ENCODE data around the gene LTF. TPM values are rescaled to one million over a fixed set of nuclear protein-coding genes. Genes with fewer than 3 reads are reported as not detected.

Gene LTF
- total and polyA plus RNA-seq, 9 of the 15 experiments (the other 6 are each of a cell fraction or from before 2014, with no cell fraction given), result 0.07 TPM; not detected in 8

DNA sequence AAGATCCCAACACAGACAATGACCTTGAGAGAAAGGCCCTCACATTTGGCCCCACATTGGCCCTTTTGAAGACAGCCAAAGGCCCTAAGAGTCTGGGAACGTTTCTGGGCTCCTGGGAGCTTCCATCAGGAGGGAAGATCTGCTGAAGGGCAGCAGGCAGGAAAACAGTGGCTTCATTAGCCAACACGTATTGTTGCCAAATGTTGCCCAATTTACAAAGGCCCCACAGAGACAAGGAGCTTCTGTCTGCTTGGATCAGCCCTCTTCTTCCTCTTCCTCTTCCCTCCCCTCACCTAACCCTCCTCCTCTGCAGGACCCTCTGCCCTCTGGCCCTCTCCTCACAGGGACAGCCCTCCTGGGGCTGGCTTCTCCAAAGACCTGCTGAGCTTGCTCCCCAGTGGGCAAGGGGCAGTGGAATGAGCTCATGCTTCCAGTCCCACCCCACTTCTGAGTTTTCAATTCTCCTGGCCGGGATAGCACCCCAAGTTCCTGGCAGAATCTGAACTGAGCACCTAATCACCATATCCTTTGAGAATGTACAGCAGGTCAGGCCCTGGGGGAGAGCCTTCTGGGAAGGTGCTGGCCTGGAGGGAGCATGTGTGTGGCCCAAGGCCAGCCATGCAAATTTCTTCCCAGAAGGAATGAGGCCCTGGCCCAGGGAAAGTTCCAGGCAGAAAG, 5.1 kb upstream of the LTF start:
- ChIA-PET CTCF (ENCODE audit: low intra/inter-chr PET ratio) (no interaction called here), POLR2A (interaction anchor here (0.6 to 1.3 kb wide), 6 partner anchors 14 to 470 kb away, joined by 3 to 6 read pairs (median 4); no protein-coding TSS in a partner anchor)
- intact Hi-C loops (cut with micrococcal nuclease) (no loop called here), in situ Hi-C loops (cut with MboI) (no loop called here)
- H3K27me3 ChIP-seq (ENCODE audit: control insufficient read depth in 2 of 2, insufficient read depth in 2 of 2, low read length in 2 of 2), result peaks cover 6 to 72% of the 10 kb centered on the region in 2 experiments
- H3K4me2 ChIP-seq (ENCODE audit: insufficient read depth, low read length), result no peak overlapping the region
- peaks cover 0 to under 1% of the 10 kb centered on the region in 2 experiments; a peak in 1 of 5 replicates for H3K4me1 ChIP-seq (replicated peaks in 1 of 2; ENCODE audit: control insufficient read depth in 2 of 2, insufficient read depth in 2 of 2, low read length in 2 of 2)
- no peaks in the 10 kb centered on the region for H4K20me1 ChIP-seq (replicated peaks; ENCODE audit: control insufficient read depth, insufficient read depth, low read length)
- H3K27ac ChIP-seq (ENCODE audit: extremely low read depth, low read depth, low read length), result no peak overlapping the region
- no peaks in the 10 kb centered on the region for H3K79me2 ChIP-seq (ENCODE audit: control insufficient read depth, insufficient read depth, low read length)
- no TSS peak for BruUV-seq (replicated peaks)
- TF ChIP-seq ZZZ3 (IDR thresholded peaks at IDR 0.05), result no peak
- TF ChIP-seq NFE2L1 (tag; IDR thresholded peaks at IDR 0.05; ENCODE audit: borderline replicate concordance, low read depth), result no peak
- no peak for TF ChIP-seq CHD4 (IDR thresholded peaks at IDR 0.05; ENCODE audit: insufficient read depth, insufficient replicate concordance, low read depth, low read length, poor library complexity, severe bottlenecking)
- TF ChIP-seq FOSL1 (tag; conservative IDR thresholded peaks at IDR 0.05), result no peak
- no peak for TF ChIP-seq TAF9B (IDR thresholded peaks at IDR 0.05; ENCODE audit: partially characterized antibody)
- TF ChIP-seq ATF3 (IDR thresholded peaks at IDR 0.05), result no peak
- no peak for TF ChIP-seq ATF3 (CRISPR knock-in tag; conservative IDR thresholded peaks at IDR 0.05)
- TF ChIP-seq SAP30 (IDR thresholded peaks at IDR 0.05; ENCODE audit: borderline replicate concordance, insufficient read depth, low read depth, low read length, poor library complexity, severe bottlenecking), result no peak
- no peak for TF ChIP-seq MAFG (tag; conservative IDR thresholded peaks at IDR 0.05)
- TF ChIP-seq SNRNP70 (optimal IDR thresholded peaks at IDR 0.05; ENCODE audit: low read depth, low read length), result no peak
- TF ChIP-seq ZNF134 (CRISPR knock-in tag; conservative IDR thresholded peaks at IDR 0.05), result no peak
- TF ChIP-seq MTA3 (IDR thresholded peaks at IDR 0.05; ENCODE audit: borderline replicate concordance), result no peak
- H3K9me1 ChIP-seq (ENCODE audit: control insufficient read depth, insufficient read depth, low read length), result no peaks in the 10 kb centered on the region
- no peaks in the 10 kb centered on the region for H3K9me3 ChIP-seq (replicated peaks; ENCODE audit: control insufficient read depth, insufficient read depth, low read depth, low read length)
- no peak overlapping the region for H3K4me3 ChIP-seq
- no peak overlapping the region for H2AFZ ChIP-seq (ENCODE audit: low read depth, low read length)
- DNase-seq (ENCODE audit: extremely low read depth in 1 of 4, low spot score in 3 of 4), result no peak
- WGBS (ENCODE audit: insufficient coverage, low coverage, missing lambda C conversion rate), result 0% methylated on average over 3 of the region's 3 CpGs
- no peak overlapping the region; a peak in 1 of 4 replicates for H3K9ac ChIP-seq (ENCODE audit: insufficient read depth in 1 of 2, low read depth in 2 of 2, low read length in 2 of 2)
- no peak for FAIRE-seq
- no peaks in the 10 kb centered on the region for H3K36me3 ChIP-seq (ENCODE audit: control insufficient read depth, insufficient read depth, low read length)
- no peak for ATAC-seq

All from K562 (cell line).